SK-N-SH treated with all-trans-retinoic acid at 6 μM for 48 hours (cell line): ENCODE results near the gene UGT1A1.

ENCODE experiments used
- ARNTL ChIP-seq: fragments of 450-650 bp; formaldehyde crosslinking; IDR thresholded peaks from 2 replicates; pipeline ENCODE4 v1.5.0; 2020; ENCODE audit warnings: low read depth, mild to moderate bottlenecking, moderate library complexity, borderline replicate concordance
- BACH2 ChIP-seq: fragments of 250-450 bp; sonication (Bioruptor Pico); IDR thresholded peaks from 2 replicates; pipeline ENCODE4 v1.9.0; 2021; ENCODE audit warnings: mild to moderate bottlenecking, borderline replicate concordance
- GLIS3 ChIP-seq: fragments of 250-450 bp; sonication (Bioruptor Pico); IDR thresholded peaks from 2 replicates; pipeline ENCODE4 v1.5.0; 2020; ENCODE audit warnings: mild to moderate bottlenecking, moderate library complexity
- PPARA ChIP-seq: fragments of 250-450 bp; sonication (Bioruptor Pico); IDR thresholded peaks from 2 replicates; pipeline ENCODE4 v1.5.0; 2020; ENCODE audit warnings: mild to moderate bottlenecking, borderline replicate concordance
- TCF4 ChIP-seq: fragments of 250-450 bp; sonication (Bioruptor Pico); IDR thresholded peaks from 2 replicates; pipeline ENCODE4 v1.8.0; 2021; ENCODE audit warnings: mild to moderate bottlenecking, moderate library complexity, borderline replicate concordance
- ZNF565 ChIP-seq: fragments of 450-650 bp; formaldehyde crosslinking; conservative IDR thresholded peaks from 2 replicates; pipeline ENCODE4 v1.5.0; 2020; ENCODE audit warnings: low read depth, mild to moderate bottlenecking, moderate library complexity
- ZNF8 ChIP-seq: fragments of 450-650 bp; formaldehyde crosslinking; IDR thresholded peaks from 2 replicates; pipeline ENCODE4 v1.5.0; 2020; ENCODE audit warnings: mild to moderate bottlenecking, moderate library complexity
- TF ChIP-seq, protein P1 (sequence below): fragments of 250-450 bp; sonication (Bioruptor Pico); IDR thresholded peaks from 2 replicates; pipeline ENCODE4 v1.8.0; 2020; ENCODE audit warnings: mild to moderate bottlenecking, moderate library complexity, borderline replicate concordance

- TF ChIP-seq TCF4 (CRISPR knock-in tag) (no peak), ZNF565 (CRISPR knock-in tag) (no peak), PPARA (CRISPR knock-in tag) (no peak), GLIS3 (no peak), ARNTL (CRISPR knock-in tag) (no peak), BACH2 (no peak), ZNF8 (CRISPR knock-in tag) (no peak)
- TF ChIP-seq, protein P1, sequence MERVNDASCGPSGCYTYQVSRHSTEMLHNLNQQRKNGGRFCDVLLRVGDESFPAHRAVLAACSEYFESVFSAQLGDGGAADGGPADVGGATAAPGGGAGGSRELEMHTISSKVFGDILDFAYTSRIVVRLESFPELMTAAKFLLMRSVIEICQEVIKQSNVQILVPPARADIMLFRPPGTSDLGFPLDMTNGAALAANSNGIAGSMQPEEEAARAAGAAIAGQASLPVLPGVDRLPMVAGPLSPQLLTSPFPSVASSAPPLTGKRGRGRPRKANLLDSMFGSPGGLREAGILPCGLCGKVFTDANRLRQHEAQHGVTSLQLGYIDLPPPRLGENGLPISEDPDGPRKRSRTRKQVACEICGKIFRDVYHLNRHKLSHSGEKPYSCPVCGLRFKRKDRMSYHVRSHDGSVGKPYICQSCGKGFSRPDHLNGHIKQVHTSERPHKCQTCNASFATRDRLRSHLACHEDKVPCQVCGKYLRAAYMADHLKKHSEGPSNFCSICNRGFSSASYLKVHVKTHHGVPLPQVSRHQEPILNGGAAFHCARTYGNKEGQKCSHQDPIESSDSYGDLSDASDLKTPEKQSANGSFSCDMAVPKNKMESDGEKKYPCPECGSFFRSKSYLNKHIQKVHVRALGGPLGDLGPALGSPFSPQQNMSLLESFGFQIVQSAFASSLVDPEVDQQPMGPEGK (CRISPR knock-in tag) = no peak
Measured at GRCh38 chr2:233813236-233814055, 53.4 kb downstream of the UGT1A1 start.
